Fibroblast of villous mesenchyme (primary cell): ENCODE data around the gene ZNF345. TPM values are rescaled to one million over a fixed set of nuclear protein-coding genes. Genes with fewer than 3 reads are reported as not detected.

ENCODE experiments used
- DNase-seq: peaks from one replicate; pipeline ENCODE4 v3.0.0-alpha.2; 2010; ENCODE audit warnings: low read depth
- H3K4me3 ChIP-seq: 2 replicates; pipeline ENCODE4 v1.5.1; 2011; ENCODE audit warnings: low read depth, mild to moderate bottlenecking, low read length
- CTCF ChIP-seq: IDR thresholded peaks from 2 replicates; pipeline ENCODE4 v1.5.1; 2012; ENCODE audit warnings: low read depth, mild to moderate bottlenecking, low read length; ENCODE audit not compliant: insufficient read depth
- small RNA-seq: library from RNA; depleted of rRNA; stranded (forward); fragments of <200 nt; gene quantifications from one replicate; pipeline ENCODE3, GENCODE V24; 2012
- total RNA-seq: library from RNA; depleted of rRNA; stranded (reverse); fragments of >200 nt; gene quantifications from 2 replicates; pipeline ENCODE4 v1.2.3, GENCODE V29; 2012

Gene ZNF345
- total RNA-seq, 1 donor: 6.0 TPM

- DNase-seq: no peak
- no peak overlapping the region for H3K4me3 ChIP-seq
- no peak for TF ChIP-seq CTCF
These were observed 67.4 kb downstream of the ZNF345 start for GRCh38 chr19:36918090-36918489.

Small RNA genes lying within 50 kb of the gene (small RNA-seq; reads per million reads assigned to genes)
- not detected for gene RF00019

Other genes starting within 250 kb of the ZNF345 start
- 5.2 and 10.4 TPM in 2 replicates for gene ZNF382, start 245.6 kb upstream of the ZNF345 start, total RNA-seq
- 10.3 and 13.4 TPM in 2 replicates for gene ZNF461, start 184.0 kb upstream of the ZNF345 start, total RNA-seq
- gene ZNF567, start 163.3 kb upstream of the ZNF345 start, total RNA-seq: 4.2 and 8.2 TPM in 2 replicates
- gene ZNF850, start 78.1 kb upstream of the ZNF345 start, total RNA-seq: 3.2 and 3.9 TPM in 2 replicates
- 4.5 and 10.4 TPM in 2 replicates for gene ZNF790, start 12.5 kb upstream of the ZNF345 start, total RNA-seq
- 2.6 and 3.5 TPM in 2 replicates for gene ZNF829, start 65.4 kb downstream of the ZNF345 start, total RNA-seq
- 8.7 and 11.2 TPM in 2 replicates for gene ZNF568, start 65.5 kb downstream of the ZNF345 start, total RNA-seq
- 4.8 and 8.2 TPM in 2 replicates for gene ZNF420, start 227.6 kb downstream of the ZNF345 start, total RNA-seq